B cell (primary cell): ENCODE data around the gene ALDH1B1.

Source experiments
- CTCF ChIP-seq: fragments of 200-600 bp; IDR thresholded peaks from one replicate; pipeline ENCODE4 v1.8.0; 2022; ENCODE audit warnings: antibody characterized with exemption, mild to moderate bottlenecking
- EZH2 ChIP-seq: IDR thresholded peaks from 2 replicates; pipeline ENCODE4 v1.6.1; 2012; ENCODE audit warnings: borderline replicate concordance, low read depth, mild to moderate bottlenecking, moderate library complexity, low read length; ENCODE audit not compliant: insufficient read depth, poor library complexity, severe bottlenecking

DNA sequence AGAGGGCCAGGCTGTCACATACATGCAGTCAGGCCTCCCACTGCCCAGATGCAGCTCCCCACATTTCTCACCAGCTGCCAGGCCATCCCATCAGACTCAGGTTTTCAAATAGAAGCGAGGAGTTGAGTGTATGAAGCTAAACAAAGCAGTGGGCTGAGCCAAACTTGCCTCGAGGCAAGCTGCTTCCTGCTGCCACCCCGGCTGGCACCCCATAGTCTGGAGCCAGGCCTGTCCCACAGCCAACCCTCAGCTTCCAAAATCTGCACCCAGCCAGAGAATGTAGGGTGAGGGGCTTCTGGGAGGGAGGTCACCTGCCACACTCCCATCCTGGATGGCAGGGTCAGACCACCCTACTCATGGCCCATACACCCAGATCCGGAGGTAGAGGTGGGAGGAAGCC, 22.3 kb upstream of the ALDH1B1 start:
- TF ChIP-seq CTCF (no peak), EZH2 (no peak)
